Activated CD8-positive, alpha-beta T cell treated with anti-CD3 and anti-CD28 coated beads for 36 hours (primary cell): ENCODE measurements around the gene SUGCT. TPM values are rescaled to one million over a fixed set of nuclear protein-coding genes. Genes with fewer than 3 reads are reported as not detected.

Experiments
- ATAC-seq: fragments of 200-7000 bp; cut with Tn5 transposase; one replicate; pipeline ENCODE4 v1.10.0; 2021; ENCODE audit warnings: mild to moderate bottlenecking, moderate library complexity
- CTCF ChIA-PET: fragments of 350-600 bp; sonication (Branson Sonifier 250); formaldehyde crosslinking; loops from one replicate; lab custom pipeline; 2021; ENCODE audit warnings: antibody characterized with exemption; lab: Charles Lee
- POLR2A ChIA-PET: fragments of 350-600 bp; sonication (Branson Sonifier 250); formaldehyde crosslinking; loops from one replicate; lab custom pipeline; 2021; ENCODE audit warnings: antibody characterized with exemption; lab: Charles Lee
- DNase-seq: peaks from one replicate; pipeline ENCODE4 v3.0.0-alpha.2; 2020
- H3K27ac Mint-ChIP-seq: one replicate; pipeline ENCODE4 v1.8.0; 2021; ENCODE audit warnings: mild to moderate bottlenecking, mixed read lengths
- H3K27me3 Mint-ChIP-seq: one replicate; pipeline ENCODE4 v1.8.0; 2021; ENCODE audit warnings: mixed read lengths
- H3K36me3 Mint-ChIP-seq: one replicate; pipeline ENCODE4 v1.8.0; 2021; ENCODE audit warnings: low read depth, mixed read lengths
- H3K4me1 Mint-ChIP-seq: one replicate; pipeline ENCODE4 v1.8.0; 2021; ENCODE audit warnings: low read depth, mixed read lengths
- H3K4me3 Mint-ChIP-seq: one replicate; pipeline ENCODE4 v1.8.0; 2021; ENCODE audit warnings: mild to moderate bottlenecking, moderate library complexity, mixed read lengths
- H3K9me3 Mint-ChIP-seq: one replicate; pipeline ENCODE4 v1.8.0; 2021; ENCODE audit warnings: mixed read lengths
- intact Hi-C: fragments of 100-400 bp; cut with micrococcal nuclease; formaldehyde crosslinking; loops from one replicate; pipeline ENCODE4 v1.10.0; 2022
- total RNA-seq, 2 experiments: library from RNA; stranded (reverse); gene quantifications; one replicate each; pipeline ENCODE4 v1.2.3, GENCODE V29; 2021
- TF ChIP-seq, protein P1 (sequence below): fragments of 200-600 bp; IDR thresholded peaks from one replicate; pipeline ENCODE4 v1.8.0; 2022; ENCODE audit warnings: antibody characterized with exemption, mild to moderate bottlenecking

Gene SUGCT
- total RNA-seq, 2 experiments from 2014 or later: 1.6 to 2.0 TPM

DNA sequence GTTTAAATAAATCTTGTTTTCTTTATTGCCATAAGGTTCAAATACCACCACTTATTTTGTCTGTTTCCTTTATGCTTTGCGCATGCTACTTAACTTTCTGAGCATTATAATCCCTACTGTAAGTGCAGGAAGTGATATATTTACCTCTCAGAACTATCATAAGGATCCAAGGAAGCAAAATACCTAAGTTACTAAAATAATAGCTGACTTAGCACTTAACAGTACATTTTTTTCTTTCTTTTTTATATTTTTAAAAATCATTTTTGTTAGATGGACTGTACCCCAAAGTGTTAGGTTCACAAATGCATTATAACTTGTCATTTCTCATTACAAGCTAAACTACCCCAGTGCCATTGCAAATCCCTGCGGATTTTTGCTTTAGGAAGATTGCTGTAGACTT, 663.8 kb downstream of the SUGCT start:
- ChIA-PET CTCF (no interaction called here), POLR2A (interaction anchor here (0.6 kb wide), 1 partner anchor 518 kb away, joined by 3 read pairs; no protein-coding TSS in a partner anchor)
- ATAC-seq (no peak), DNase-seq (no peak)
- Mint-ChIP-seq H3K36me3 (no peaks in the 10 kb centered on the region), H3K4me3 (no peak overlapping the region), H3K27ac (no peak overlapping the region), H3K4me1 (no peaks in the 10 kb centered on the region), H3K9me3 (no peaks in the 10 kb centered on the region), H3K27me3 (no peaks in the 10 kb centered on the region)
- intact Hi-C loops: no loop called here
- TF ChIP-seq, protein P1, sequence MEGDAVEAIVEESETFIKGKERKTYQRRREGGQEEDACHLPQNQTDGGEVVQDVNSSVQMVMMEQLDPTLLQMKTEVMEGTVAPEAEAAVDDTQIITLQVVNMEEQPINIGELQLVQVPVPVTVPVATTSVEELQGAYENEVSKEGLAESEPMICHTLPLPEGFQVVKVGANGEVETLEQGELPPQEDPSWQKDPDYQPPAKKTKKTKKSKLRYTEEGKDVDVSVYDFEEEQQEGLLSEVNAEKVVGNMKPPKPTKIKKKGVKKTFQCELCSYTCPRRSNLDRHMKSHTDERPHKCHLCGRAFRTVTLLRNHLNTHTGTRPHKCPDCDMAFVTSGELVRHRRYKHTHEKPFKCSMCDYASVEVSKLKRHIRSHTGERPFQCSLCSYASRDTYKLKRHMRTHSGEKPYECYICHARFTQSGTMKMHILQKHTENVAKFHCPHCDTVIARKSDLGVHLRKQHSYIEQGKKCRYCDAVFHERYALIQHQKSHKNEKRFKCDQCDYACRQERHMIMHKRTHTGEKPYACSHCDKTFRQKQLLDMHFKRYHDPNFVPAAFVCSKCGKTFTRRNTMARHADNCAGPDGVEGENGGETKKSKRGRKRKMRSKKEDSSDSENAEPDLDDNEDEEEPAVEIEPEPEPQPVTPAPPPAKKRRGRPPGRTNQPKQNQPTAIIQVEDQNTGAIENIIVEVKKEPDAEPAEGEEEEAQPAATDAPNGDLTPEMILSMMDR: no peak

DNA sequence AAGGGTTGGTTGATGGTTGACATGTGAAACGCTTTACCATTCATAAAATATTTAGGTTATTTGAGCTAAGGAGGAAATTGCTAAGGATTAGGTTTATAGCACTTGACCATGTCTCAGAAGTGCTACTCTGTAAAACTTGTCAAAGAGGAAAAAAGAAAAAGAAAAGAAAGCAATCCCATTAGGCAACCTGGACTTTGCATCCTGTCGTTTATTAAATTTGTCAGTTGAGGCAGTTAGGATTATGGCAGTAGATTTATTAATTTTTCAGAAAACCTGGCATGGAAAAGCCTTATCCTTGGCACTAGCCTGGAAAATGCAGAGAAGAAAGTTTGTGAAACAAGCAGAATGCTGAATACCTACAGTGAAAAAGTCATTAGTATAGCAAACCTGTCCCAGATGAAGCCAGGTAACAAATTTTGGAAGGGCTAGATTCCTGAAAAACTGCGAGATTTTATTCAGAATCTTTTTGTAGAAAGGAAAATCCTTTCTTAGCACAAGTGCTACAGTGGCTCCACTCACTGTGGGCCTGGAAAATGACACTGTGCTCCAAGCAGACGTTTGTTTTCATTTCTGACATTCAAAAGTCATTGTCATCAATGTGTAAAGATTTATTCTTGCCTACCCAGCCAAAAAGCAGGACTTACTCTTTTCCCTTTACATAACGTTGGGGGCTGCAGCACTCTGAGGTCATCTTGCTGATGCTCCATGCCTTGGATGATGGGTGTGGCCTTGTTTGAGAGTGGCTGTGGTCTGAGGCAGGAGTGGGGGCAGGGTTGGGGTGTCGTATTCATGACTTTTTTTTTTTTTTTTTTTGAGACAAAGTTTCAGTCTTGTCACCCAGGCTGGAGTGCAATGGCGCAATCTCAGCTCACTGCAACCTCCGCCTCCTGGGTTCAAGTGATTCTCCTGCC, 664.9 kb downstream of the SUGCT start:
- POLR2A ChIA-PET: no interaction called here
- CTCF ChIA-PET: no interaction called here

GRCh38 chr7:40800771-40801170, 666.0 kb downstream of the SUGCT start:
- no peak overlapping the region for H3K4me3 Mint-ChIP-seq

More for the DNA sequence above, 664.9 kb downstream of the SUGCT start:
- Mint-ChIP-seq H3K27ac (no peak overlapping the region), H3K36me3 (no peaks in the 10 kb centered on the region), H3K27me3 (no peaks in the 10 kb centered on the region), H3K4me3 (no peak overlapping the region), H3K4me1 (no peaks in the 10 kb centered on the region), H3K9me3 (no peaks in the 10 kb centered on the region)
- DNase-seq (no peak), ATAC-seq (no peak)
- TF ChIP-seq, protein P1: no peak
- intact Hi-C loops: no loop called here

DNA sequence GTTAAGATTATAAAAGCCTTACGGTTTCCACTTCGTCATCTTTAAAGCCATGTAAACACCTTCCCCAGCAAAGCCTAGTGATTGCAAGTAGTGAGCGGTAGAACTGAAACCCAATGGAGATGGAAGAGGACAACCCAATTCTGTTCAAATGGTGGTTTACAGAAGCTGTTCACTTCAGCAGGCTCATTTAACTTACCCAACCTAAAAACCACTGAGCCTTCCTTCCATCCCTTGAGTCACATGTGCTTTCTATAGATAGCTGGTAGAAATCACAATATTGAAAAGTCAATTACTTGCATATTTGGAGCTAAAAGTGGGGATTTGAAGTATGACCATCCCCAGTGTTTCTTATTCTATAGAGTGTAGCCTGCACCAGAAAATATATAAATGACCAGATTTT, 667.7 kb downstream of the SUGCT start:
- H3K4me3 Mint-ChIP-seq: no peak overlapping the region
- DNase-seq (no peak), ATAC-seq (no peak)
- no peak overlapping the region for H3K27ac Mint-ChIP-seq
- TF ChIP-seq, protein P1: no peak
- no peaks in the 10 kb centered on the region for H3K27me3 Mint-ChIP-seq
- H3K9me3 Mint-ChIP-seq: no peaks in the 10 kb centered on the region
- CTCF ChIA-PET: no interaction called here
- POLR2A ChIA-PET: no interaction called here
- H3K36me3 Mint-ChIP-seq: no peaks in the 10 kb centered on the region
- intact Hi-C loops: no loop called here
- no peaks in the 10 kb centered on the region for H3K4me1 Mint-ChIP-seq

More at GRCh38 chr7:40800771-40801170, 666.0 kb downstream of the SUGCT start:
- no peak overlapping the region for H3K27ac Mint-ChIP-seq
- H3K36me3 Mint-ChIP-seq: no peaks in the 10 kb centered on the region
- ChIA-PET CTCF (no interaction called here), POLR2A (no interaction called here)
- no peaks in the 10 kb centered on the region for H3K27me3 Mint-ChIP-seq
- TF ChIP-seq, protein P1: no peak
- H3K4me1 Mint-ChIP-seq: no peaks in the 10 kb centered on the region
- DNase-seq (no peak), ATAC-seq (no peak)
- intact Hi-C loops: no loop called here
- H3K9me3 Mint-ChIP-seq: no peaks in the 10 kb centered on the region

GRCh38 chr7:40804477-40805215, 669.8 kb downstream of the SUGCT start:
- Mint-ChIP-seq H3K36me3 (no peaks in the 10 kb centered on the region), H3K4me1 (no peaks in the 10 kb centered on the region), H3K9me3 (no peaks in the 10 kb centered on the region), H3K27me3 (no peaks in the 10 kb centered on the region), H3K4me3 (no peak overlapping the region), H3K27ac (no peak overlapping the region)
- no peak for ATAC-seq
- TF ChIP-seq, protein P1: no peak
- ChIA-PET CTCF (no interaction called here), POLR2A (no interaction called here)
- intact Hi-C loops: no loop called here
- no peak for DNase-seq
